GM19452 (cell line): ENCODE data around the gene GJC1.

ENCODE experiments used
- ATAC-seq: cut with Tn5 transposase; IDR thresholded peaks from one replicate; pipeline ENCODE4 v1.9.1; 2021; ENCODE audit not compliant: unreplicated experiment

The GJC1 gene

DNA sequence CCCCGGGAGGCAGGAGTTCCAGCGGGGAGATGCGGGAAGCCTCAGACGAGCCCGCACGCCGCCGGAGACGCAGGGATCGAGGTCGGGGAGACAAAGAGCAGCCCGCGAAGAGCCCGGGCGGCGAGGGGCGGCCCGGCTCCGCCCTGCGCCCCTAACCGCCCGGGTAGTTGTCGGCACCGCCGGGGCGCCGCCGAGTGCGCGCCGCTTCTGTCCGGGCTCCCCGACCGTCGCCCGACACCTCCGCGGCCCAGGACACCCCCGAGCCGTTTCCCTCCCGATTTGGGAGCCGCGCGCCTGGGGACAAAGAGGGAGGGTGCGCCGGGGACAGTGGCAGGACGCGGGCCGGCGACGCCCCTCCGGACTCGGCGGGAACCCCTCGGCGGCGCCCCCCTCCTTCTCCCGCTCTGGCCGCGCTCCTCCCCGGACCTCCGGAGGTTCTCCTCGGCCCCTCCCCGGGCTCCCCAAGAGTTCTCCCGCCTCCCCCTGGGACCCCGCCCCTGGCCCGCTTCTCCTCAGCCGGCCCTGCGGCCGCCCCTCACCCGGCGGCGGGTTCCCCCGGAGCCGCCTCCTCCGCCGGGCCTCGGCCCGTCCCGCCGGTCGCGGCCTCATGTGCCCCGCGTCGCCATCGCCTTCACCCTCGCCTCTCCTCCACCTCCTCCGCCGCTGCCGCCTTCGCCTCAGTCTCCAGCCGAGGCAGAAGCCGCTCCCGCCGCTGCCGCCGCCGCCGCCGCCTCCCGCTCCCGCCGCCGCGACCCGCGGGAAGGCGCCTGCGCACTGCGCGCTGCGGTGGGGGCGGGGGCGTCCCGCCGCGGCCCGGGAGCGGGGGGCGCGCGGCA is at the start of gene GJC1:
TSS of gene GJC1 (minus strand) at position 765 of the 836 bp plus-strand sequence. CDS start 24,470 bp downstream, outside the sequence.
- ATAC-seq: no peak

DNA sequence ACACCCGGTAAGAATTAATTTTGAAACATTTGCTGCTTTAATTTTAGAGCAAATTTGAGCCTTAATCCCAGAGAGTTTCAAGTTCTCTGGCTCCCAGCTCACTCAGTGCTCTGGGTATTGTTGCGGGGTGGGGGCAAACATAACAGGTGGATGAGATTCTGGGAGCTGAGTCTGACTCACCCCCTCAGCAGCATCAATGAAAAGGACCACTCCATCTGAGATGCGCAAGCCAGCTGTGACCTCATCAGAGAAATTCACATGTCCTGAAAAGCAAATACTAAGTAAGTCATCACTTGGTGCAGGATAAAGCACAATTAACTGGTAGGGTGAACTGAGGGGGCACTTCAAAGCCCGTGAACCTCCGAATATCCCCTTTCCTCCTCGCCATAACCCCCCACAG is 49.3 kb upstream of the GJC1 start:
- no peak for ATAC-seq

DNA sequence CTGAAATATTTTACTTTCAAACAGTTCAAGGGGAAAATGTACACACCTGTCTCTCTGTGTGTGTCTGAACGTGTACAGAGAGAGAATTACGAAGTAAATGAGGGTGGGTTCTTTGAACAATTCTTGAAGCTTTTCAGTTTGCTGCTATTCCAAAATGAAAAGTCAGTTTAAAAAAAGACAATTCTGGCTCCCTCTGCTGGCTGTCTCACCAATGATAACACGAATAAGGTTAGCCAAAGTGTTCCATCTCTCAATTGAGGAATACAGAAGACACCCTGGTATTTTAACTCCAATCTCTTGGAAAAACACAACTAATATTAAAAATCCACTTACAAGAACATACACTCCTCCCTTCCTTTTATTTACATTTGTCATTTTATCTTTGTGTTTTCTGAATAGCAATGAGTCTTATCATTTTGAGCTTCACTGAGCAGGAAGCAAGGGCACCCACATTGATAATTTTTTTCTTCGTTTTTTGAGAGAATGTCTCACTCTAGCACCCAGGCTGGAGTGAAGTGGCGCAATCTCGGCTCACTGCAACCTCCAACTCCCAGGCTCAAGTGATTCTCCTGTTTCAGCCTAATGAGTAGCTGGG is 48.6 kb upstream of the GJC1 start:
- ATAC-seq: no peak

DNA sequence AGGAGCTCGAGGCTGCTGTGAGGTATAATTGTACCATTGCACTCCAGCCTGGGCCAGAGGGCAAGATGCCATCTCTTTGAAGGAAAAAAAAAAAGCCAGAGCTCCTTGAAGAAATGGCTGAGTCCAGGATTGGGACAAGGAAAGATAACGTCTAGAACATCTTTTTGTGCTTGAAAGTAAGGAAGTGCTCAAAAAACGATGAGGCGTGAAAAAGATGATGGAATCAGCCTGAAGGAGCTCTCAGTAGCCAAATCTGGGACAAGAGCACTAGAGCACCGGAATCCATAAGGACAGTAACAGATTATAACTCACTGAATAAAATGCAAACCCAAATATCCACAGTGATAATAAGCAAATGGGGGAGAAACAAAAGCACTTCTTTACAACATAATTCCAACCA is 47.0 kb upstream of the GJC1 start:
- ATAC-seq: no peak

DNA sequence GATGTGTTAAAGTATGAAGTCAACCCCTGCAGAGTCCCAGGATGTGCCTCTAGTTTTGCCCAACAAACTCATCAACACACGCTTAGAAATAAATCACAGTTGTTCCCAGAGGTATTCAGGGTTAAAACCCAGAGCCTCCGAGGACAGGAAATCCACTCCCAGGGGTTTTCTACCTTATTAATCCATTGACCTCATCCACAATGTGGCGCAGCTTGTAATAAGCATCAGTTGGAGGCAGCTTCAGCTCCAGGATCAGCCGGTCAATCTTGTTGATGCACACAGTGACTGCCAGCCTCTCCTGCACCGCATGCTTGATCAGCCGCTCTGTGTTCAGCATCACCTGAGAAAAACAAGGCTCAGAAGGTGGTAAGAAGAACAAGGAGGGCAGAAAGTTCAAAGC is 45.7 kb upstream of the GJC1 start:
- ATAC-seq: no peak

DNA sequence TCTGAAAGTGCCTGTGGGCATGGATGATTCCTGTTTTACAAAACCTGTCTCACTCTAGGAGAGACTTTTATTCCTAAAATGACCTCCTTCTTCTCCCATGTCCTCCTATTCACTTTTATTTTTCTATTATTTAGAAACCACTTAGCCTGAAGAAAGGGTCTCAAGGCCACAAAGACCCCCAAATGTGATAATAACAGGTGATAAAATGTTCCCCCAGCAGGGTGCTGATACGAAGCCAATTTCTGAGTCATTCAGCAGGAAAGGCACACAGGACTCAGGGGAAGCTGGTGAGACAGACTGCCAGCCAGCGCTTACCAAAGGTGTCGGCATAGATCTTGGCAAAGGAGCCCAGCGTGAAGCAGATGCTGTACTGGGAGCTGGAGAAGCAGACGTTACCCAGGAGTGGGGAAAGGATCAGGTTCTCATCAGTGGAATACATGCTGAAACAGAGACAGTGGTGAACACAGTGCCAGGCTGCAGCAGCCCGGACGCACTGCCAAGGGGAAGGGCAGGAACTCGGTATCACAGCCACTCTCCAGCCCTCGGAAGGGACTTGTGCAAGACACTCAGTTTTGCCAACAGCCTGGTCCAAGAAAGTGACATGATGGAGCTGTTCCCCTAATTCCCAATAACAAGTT is 42.2 kb upstream of the GJC1 start:
- ATAC-seq: no peak

DNA sequence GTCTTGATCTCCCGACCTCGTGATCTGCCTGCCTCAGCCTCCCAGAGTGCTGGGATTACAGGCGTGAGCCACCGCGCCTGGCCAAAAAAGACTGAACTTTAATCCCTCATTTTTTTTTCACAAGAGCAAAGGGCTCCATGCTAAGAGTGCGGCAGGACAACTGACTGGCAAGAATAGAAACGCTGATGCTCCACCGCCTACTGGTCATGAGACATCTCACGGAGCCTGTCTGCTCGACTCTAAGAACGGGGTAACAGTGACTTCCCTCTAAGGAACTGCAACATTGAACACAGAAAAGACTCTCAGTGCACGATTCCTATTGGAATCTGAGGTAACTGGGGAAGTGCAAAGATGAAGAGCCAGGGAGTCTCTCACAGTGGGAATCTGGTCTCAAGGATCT is 41.5 kb upstream of the GJC1 start:
- no peak for ATAC-seq

DNA sequence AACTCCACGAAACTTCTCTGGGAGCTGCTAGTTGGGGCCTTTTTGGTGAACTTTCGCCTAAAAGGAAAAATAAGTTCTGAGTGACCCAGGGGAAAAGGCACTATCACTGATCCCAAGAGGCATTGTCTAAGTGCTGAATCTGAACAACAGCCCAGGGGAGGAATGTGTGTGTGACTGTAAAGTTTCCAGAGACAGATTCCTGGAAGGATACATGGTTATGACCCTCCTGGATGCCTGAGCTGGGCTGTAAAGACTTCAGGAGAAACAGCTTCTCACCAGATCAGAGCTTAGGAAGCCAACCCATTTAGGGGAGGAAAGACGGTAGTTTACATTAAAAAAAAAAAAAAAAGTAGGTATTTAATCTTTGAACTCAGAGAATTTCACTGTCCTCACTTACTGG is 37.8 kb upstream of the GJC1 start:
- no peak for ATAC-seq

DNA sequence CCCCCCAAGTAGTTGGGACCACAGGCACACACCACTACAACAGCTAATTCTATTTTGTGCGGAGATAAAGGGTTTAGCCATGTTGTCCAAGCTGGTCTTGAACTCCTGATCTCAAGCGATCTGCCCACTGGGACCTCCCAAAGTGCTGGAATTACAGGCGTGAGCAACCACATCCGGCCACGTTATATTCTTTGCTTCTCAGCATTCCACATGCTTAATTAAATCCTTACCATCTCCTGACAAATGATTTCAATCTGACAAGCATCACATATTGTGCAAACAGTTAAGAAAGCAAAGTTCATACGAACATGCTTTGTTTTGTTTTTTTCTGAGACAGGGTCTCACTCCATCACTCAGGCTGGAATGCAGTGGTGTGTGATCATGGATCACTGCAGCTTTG is 35.8 kb upstream of the GJC1 start:
- no peak for ATAC-seq

DNA sequence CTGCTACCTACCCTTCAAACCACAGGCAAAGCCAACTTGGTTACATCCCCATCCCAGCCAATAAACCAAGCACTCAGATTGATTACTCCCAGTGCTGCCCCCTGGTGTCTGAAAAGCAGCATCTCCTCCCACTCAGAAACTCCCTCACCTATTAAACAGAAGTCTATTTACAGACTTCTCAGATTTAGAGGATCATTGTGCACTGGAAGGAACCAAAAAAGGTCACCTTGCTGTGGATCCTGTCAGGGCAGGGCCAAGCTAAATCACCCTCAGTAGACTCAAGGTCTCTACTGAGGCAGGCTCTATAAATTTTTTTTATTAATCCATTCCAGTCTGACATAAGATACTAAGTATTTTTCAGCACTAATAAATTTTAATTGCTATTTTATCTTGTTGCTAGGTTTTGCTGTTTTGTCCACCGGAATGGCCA is 35.2 kb upstream of the GJC1 start:
- no peak for ATAC-seq

DNA sequence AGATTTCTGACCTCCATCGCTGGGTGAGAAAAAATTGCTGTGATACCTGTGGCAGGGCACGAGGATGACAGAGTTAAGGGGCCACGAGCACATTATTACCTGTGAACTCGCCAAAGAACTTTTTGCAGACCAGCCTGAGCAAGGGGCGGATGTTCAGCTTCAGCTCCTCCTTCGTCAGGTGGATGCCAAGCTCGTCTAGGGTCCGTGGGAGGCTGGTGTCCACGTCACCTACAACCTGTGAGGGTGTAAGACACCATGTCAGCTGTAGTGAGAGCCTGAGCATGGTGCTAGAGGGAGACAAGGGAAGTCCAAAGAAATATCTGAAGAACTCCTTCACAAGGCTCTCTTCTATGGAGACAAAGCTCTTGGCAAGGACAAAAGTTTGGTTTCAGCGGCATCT is 34.7 kb upstream of the GJC1 start:
- no peak for ATAC-seq

DNA sequence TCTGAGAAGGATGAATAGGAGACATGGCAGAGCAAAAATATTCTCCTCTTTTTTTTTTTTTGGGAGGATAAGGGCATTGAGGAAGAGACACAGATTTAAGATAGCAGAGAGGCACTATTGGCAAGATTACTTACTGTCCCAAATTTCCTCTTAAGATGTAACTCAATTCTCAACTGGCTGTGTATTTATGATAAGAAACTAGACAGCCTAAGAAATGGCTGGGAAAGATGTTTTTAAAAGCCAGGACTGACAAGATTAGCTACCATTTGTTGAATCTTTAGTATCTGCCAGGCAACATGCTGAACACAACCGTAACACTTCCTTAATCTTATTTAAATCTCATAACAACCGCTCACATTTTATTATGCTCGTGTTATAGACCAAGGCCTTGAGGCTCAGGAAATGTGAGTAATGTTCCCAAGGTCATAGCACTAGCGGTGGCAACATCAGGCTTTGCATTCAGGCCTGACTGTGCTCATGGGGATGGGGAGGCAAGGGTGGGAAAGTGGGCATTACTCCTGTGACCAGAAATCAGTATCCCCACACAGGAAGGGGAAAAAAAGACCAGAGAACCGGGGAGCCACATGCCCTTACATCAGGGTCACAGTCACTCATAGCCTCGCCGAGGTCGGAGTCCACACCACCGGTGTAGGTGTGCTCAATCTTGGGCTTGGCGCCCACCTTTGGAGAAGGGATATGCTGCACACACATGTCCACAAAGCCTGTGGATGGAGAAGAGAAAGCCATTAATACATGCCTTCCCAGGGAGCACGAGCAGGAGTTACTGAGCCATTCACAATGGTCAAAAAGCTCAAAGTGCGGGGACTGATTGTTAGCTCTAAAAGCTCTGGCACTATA is 33.2 kb upstream of the GJC1 start:
- no peak for ATAC-seq

DNA sequence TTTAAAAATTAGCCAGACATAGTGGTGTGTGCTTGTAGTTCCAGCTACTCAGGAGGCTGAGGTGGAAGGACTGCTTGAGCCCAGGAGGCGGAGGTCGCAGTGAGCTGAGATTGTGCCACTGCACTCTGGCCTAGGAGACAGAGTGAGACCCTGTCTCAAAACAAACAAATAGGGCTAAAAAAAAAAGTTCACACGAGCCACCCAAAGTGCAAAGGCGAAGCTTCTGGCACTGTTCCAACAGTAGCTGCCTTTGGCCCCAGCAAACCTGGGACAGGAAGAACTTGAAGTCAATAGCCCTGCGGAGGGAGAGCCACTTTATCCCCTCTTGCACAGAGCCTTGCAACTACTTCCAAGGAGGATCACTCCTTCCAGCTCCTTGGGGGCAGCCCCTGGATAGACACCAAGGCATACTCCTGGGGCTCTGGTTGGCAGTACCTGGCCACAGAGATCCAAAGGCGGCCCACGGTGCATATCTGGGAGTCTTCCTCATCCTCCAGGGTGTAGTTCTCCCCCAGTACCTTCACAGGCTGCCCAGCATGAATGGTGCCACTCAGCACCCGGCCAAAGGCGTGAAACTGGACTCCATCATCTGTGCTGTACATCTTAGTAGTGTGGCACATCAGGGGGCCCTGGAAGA is 32.3 kb upstream of the GJC1 start:
- no peak for ATAC-seq

DNA sequence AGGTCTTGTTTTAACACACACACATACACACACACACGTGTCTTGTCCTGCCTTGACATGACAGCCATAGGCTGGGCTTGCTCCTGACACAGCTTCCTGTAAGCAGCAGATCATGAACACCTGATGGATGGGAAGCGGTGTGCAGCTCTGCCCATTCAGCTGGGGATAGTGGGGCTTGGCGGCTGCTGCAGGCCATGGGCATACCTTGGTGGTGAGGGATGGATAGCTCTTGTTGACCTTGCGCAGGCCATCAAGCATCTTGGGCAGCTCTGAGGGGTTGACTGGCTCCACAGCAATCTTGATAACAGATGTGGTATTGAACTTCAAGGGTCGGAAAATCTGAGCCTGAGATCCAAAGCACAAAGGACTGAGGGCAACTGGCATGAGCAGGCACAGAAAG is 29.6 kb upstream of the GJC1 start:
- no peak for ATAC-seq

DNA sequence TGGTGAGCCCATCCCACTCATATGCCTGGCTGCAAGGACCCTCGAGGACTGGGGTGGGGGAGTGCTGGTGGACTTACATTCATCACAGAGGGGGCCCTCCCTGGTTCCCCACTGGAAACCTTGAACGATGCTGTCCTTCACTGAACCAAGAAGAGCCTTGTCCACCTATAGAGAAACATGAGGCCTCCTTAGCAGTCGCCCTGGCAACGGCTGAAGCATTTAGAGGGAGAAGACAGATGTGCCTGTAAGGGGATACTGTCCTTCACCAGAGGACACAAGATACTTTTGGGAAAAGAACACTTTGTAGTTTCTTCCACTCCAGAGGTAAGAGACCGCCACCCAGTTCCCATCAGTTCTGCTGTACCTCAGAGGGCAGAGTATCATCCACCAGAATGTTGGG is 24.1 kb upstream of the GJC1 start:
- ATAC-seq: no peak

DNA sequence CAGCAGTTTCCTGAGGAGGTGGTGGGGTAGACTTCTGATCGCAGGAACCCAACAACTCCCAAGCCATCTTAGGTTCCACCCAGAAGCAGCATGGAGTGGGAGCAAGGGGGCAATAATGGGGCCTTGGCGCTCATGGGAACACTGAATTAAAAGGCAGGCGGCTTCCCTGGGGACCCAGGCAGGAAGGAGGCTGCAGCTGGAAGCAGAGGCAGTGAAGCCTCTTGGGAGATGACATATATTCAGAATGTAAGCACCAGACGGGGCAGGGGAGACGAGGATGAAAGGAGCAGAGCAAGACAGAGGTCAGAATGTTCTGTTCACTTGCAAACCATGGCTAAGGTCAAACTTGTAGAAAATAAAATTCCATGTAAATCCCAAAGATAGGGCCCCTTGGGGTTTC is 20.5 kb upstream of the GJC1 start:
- no peak for ATAC-seq

DNA sequence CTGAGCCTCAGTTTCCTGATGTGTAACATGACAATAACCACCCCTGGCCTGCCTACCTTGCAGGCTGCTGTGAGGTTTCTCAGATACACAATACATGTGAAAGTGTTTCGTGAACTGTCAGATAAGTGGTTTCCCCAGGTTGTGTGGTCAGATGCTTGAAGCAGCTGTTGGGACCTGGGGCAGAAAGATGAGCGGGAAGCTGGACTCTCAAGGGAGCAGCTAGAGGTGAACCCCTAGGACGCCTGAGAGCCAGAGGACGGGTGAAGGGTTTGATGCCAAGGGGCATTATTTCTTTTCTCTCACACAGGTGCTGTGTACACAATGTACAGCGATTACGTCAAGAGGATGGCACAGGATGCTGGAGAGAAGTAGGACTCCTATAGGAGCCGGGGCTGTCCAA is 19.9 kb upstream of the GJC1 start:
- no peak for ATAC-seq

DNA sequence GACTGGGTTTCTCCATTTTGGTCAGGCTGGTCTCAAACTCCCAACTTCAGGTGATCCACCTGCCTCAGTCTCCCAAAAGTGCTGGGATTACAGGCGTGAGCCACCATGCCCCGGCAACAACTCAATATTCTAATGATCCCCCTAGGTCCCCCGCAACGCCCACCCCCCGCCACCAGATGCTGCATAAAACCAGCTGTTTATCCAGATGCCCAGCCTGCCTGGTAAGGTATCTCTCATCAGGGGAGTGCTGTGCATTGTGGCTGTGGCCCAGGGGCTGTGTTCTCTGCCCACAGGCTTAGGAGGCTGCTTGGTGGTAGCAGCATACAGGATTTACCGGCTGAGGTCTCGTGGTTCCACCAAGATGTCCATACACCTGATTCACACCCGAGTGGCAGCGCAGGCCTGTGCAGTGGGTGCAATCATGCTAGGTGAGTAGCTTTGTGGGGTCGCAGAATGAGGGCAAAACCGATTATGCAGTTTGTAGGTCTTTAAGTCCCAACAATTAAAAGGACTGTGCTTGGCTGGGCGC is 18.9 kb upstream of the GJC1 start:
- no peak for ATAC-seq

DNA sequence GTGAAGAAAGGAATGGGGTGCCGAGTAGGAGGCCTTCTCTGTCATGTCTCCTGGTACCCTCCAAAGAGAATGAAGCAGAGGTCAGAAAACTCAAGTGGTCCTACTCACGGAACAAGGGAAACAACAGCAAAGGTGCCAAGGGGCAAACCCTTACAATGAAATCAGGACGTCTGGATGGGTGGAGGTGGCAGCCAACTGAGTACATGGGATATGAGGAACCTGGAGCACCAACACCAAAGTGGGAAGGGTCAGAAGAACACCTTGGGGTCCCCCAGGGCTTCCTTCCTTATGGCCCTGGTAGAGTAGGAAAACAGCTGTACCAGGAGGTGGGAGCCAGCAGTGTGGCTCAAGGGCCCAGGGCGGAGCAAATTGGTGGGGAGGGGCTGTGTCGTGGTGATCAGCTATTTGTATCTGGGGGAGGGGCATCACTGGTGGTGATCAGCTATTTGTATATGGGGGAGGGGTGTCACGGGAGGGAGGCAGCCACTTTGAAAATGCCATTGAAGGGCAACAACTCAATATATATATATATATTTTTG is 18.2 kb upstream of the GJC1 start:
- no peak for ATAC-seq

DNA sequence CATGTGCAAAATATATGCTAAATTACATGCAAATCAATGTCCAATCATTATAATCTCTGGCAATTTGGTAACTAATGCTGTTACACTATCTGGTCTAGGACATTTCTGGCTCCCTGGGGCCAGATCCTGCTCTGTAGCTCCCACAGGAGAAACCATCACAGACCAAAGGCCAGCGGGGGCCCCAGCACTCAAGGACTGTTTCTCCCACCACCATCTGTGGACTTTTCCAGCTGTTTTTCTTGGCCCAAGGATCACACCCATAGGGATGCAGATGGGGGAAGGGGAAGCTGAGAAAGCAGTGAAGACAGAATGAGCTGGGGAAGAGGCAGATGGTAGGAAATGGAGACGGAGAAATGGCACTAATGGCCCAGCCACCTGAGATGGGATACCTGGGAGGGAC is 17.5 kb upstream of the GJC1 start, which contains the start of gene HIGD1B:
TSS of gene HIGD1B (plus strand) at position 298 of the 400 bp plus-strand sequence. CDS start 270 bp downstream, outside the sequence.
- no peak for ATAC-seq
